ENCODE data around the gene MYRFL.
"Not testable (repeated sequence)": the region's sequence is repeated elsewhere in the genome, so short reads cannot be mapped to it uniquely, and the experiment has no call there.

MYRFL gene

GRCh38 chr12:69824966-69825560 is at the start of gene MYRFL:
Gene MYRFL (plus strand): TSS chr12:69825227. CDS start chr12:69825518, 291 bp downstream.
- no peak for DNase-seq (ENCODE audit: low read depth in 3 of 3)

- no peak for DNase-seq (ENCODE audit: low read depth in 3 of 3)
These were observed 45.1 kb upstream of the MYRFL start for GRCh38 chr12:69779928-69780327.

GRCh38 chr12:69783365-69783764 is 41.7 kb upstream of the MYRFL start:
- DNase-seq (ENCODE audit: low read depth in 3 of 3): no peak

GRCh38 chr12:69789351-69789750 is 35.7 kb upstream of the MYRFL start:
- no peak for DNase-seq (ENCODE audit: low read depth in 3 of 3)

GRCh38 chr12:69792533-69792932 is 32.5 kb upstream of the MYRFL start:
- no peak for DNase-seq (ENCODE audit: low read depth in 3 of 3)

GRCh38 chr12:69807101-69807897 is 17.7 kb upstream of the MYRFL start:
- not testable (repeated sequence) for DNase-seq (ENCODE audit: low read depth in 3 of 3)

- no peak for DNase-seq (ENCODE audit: low read depth in 3 of 3)
These were observed 14.0 kb upstream of the MYRFL start for GRCh38 chr12:69810870-69811498.

- no peak for DNase-seq (ENCODE audit: low read depth in 3 of 3)
These were observed 8.9 kb upstream of the MYRFL start for GRCh38 chr12:69816082-69816481.

GRCh38 chr12:69821032-69821455 is 4.0 kb upstream of the MYRFL start:
- no peak for DNase-seq (ENCODE audit: low read depth in 3 of 3)

- no peak for DNase-seq (ENCODE audit: low read depth in 3 of 3)
These were observed 3.4 kb upstream of the MYRFL start for GRCh38 chr12:69821456-69822159.

GRCh38 chr12:69822201-69822860 is 2.7 kb upstream of the MYRFL start:
- no peak for DNase-seq (ENCODE audit: low read depth in 3 of 3)

- no peak for DNase-seq (ENCODE audit: low read depth in 3 of 3)
These were observed 999 bp upstream of the MYRFL start for GRCh38 chr12:69824028-69824427.

GRCh38 chr12:69828897-69829296 is 3.9 kb downstream of the MYRFL start:
- no peak for DNase-seq (ENCODE audit: low read depth in 3 of 3)

- no peak for DNase-seq (ENCODE audit: low read depth in 3 of 3)
These were observed 8.7 kb downstream of the MYRFL start for GRCh38 chr12:69833696-69834095.

- no peak for DNase-seq (ENCODE audit: low read depth in 3 of 3)
These were observed 9.1 kb downstream of the MYRFL start for GRCh38 chr12:69834147-69834546.

GRCh38 chr12:69834576-69834975 is 9.5 kb downstream of the MYRFL start:
- DNase-seq (ENCODE audit: low read depth in 3 of 3): no peak

GRCh38 chr12:69835081-69835480 is 10.1 kb downstream of the MYRFL start:
- DNase-seq (ENCODE audit: low read depth in 3 of 3): no peak

GRCh38 chr12:69836015-69836414 is 11.0 kb downstream of the MYRFL start:
- no peak for DNase-seq (ENCODE audit: low read depth in 3 of 3)

GRCh38 chr12:69837191-69837590 is 12.2 kb downstream of the MYRFL start:
- DNase-seq (ENCODE audit: low read depth in 3 of 3): no peak

- no peak for DNase-seq (ENCODE audit: low read depth in 3 of 3)
These were observed 12.8 kb downstream of the MYRFL start for GRCh38 chr12:69837657-69838415.

GRCh38 chr12:69840727-69841126 is 15.7 kb downstream of the MYRFL start:
- no peak for DNase-seq (ENCODE audit: low read depth in 3 of 3)
